Measurements from ENCODE around the gene RELCH.

RELCH gene

GRCh38 chr18:62345909-62346308 is 158.9 kb downstream of the RELCH start:
- no peak for FAIRE-seq

- FAIRE-seq, result no peak
Observed at GRCh38 chr18:62346333-62347088, 159.5 kb downstream of the RELCH start.

GRCh38 chr18:62347089-62347506 is 160.0 kb downstream of the RELCH start:
- no peak for FAIRE-seq

GRCh38 chr18:62348474-62348873 is 161.4 kb downstream of the RELCH start:
- no peak for FAIRE-seq

GRCh38 chr18:62353170-62353569 is 166.1 kb downstream of the RELCH start:
- no peak for FAIRE-seq

GRCh38 chr18:62354151-62354550 is 167.1 kb downstream of the RELCH start:
- FAIRE-seq, result no peak

- no peak for FAIRE-seq
Observed at GRCh38 chr18:62357079-62357719, 170.1 kb downstream of the RELCH start.
